ENCODE data around the gene AZU1.
"Not testable (repeated sequence)": the region's sequence is repeated elsewhere in the genome, so short reads cannot be mapped to it uniquely, and the experiment has no call there.

The AZU1 gene

DNA sequence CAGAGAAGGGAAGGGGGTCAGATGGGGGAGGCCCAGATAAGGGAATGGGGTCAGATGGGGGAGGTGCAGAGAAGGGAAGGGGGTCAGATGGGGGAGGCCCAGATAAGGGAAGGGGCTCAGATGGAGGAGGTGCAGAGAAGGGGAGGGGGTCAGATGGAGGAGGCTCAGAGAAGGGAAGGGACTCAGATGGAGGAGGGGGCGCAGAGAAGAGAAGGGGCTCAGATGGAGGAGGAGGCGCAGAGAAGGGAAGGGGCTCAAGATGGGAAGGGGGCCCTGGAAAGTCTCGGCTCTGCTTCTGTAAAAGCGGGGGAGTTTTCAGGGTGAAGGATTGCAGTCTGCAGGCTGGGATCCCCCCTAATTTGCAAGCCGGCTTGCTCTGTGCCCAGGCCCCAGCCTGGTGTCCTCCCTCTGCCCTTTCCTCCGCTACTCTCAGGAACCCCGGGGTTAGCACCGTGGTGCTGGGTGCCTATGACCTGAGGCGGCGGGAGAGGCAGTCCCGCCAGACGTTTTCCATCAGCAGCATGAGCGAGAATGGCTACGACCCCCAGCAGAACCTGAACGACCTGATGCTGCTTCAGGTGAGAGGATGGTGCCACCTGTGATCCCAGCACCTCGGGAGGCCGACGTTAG lies 1.6 kb downstream of the AZU1 start:
- DNase-seq (ENCODE audit: low spot score), result no peak

DNA sequence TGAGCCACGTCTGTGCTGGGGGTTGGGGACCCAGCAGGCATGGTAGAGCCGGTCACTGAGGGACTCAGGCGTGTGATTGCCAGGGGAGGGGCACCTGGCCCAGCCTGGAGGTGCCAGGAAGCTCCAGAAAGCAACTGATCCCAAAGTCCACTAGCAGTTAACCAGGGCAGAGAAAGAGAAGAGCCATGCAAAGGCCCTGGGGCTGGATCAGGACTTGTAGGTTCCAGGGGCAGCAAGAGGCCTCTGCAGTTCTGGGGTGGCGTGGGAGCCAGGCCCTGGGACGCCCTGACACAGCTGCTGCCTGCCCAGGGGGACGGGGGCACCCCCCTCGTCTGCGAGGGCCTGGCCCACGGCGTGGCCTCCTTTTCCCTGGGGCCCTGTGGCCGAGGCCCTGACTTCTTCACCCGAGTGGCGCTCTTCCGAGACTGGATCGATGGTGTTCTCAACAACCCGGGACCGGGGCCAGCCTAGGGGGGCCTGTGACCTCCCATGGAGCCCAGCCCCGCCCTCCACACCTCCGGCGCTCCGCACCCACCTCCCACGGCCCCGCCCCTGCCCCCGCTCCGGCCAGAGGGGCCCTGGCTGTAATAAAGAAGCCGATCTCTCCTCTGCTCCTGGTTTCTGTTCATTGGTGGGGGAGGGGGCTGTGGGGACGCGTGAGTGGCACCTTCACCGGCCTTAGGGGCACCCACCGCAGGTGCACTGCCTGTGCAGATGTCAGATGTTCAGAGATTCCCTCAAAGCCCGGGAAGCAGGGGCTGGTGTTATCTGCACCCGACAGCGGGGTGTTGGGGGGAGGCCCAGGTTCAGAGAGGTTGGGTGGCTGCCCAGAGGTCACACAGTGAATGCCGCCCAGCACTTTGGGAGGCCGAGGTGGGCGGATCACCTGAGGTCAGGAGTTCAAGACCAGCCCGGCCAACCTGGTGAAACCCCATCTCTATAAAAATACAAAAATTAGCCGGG lies 4.1 kb downstream of the AZU1 start:
- DNase-seq (ENCODE audit: low spot score), result no peak

- DNase-seq (ENCODE audit: low spot score), result no peak
Measured at GRCh38 chr19:834216-834615, 6.6 kb downstream of the AZU1 start.

GRCh38 chr19:835210-835810 lies 7.7 kb downstream of the AZU1 start:
- DNase-seq (ENCODE audit: low spot score), result no peak

GRCh38 chr19:840519-841206 lies 13.0 kb downstream of the AZU1 start, which contains the start of gene PRTN3:
PRTN3 (plus strand) TSS chr19:840999; CDS start chr19:841009, 10 bp downstream.
- DNase-seq (ENCODE audit: low spot score), result no peak

DNA sequence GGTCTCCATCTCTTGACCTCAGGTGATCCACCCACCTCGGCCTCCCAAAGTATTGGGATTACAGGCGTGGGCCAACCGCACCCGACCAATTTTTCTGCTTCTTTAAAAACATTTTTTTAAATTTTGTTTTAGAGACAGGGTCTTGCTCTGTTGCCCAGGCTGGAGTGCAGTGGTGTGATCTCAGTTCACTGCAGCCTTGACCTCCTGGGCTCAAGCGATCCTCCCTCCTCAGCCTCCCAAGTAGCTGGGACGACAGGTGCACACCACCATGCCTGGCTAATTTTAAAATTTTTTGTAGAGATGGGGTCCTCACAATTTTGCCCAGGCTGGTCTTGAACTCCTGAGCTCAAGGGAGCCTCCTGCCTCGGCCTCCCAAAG lies 15.2 kb downstream of the AZU1 start:
- not testable (repeated sequence) for DNase-seq (ENCODE audit: low spot score)

DNA sequence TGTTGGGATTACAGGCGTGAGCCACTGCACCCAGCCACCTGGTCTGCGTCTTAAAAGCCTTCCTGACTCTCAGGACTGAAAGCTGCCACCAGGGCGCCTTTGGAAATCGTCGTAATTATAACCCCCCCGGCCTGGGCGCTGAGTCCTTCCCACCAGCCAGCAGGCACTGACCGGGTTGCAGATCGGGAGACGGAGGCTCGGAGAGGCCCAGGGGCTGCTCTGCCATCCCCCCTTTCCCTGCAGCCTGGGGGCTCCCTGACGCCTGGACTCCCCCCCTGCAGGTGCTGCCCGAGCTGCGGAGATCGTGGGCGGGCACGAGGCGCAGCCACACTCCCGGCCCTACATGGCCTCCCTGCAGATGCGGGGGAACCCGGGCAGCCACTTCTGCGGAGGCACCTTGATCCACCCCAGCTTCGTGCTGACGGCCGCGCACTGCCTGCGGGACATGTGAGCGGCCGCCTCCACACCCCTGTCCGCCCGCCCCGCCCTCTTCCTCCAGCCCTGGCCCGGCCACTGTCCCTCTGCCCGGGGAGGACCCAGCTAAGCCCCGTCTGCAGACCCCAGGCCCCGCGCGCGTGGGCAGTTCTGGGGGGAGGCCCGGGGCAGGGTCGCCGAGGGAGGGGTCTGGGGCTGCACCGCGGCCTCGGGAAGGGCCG lies 15.7 kb downstream of the AZU1 start:
- no peak for DNase-seq (ENCODE audit: low spot score)

DNA sequence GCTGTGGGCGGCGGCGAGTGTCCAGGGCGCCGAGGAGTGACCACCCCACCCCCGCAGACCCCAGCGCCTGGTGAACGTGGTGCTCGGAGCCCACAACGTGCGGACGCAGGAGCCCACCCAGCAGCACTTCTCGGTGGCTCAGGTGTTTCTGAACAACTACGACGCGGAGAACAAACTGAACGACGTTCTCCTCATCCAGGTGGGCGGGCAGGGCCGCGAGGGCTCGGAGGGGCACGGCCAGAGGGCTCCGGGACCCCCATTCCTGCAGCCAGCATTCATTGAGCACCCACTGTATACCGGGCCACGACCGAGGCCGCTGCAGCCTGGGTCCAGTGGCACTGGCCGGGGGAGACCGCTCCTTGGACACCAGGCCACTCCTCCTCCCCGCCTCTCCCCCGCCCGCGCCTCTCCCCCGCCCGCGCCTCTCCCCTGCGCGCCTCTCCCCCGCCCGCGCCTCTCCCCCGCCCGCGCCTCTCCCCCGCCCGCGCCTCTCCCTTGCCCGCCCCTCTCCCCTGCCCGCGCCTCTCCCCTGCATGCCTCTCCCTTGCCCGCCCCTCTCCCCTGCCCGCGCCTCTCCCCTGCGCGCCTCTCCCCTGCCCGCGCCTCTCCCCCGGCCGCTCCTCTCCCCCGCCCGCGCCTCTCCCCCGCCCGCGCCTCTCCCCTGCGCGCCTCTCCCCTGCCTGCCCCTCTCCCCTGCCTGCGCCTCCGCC lies 16.4 kb downstream of the AZU1 start:
- DNase-seq (ENCODE audit: low spot score), result no peak

GRCh38 chr19:844546-844971 lies 16.9 kb downstream of the AZU1 start:
- DNase-seq (ENCODE audit: low spot score), result no peak

GRCh38 chr19:845707-846521 lies 18.3 kb downstream of the AZU1 start:
- DNase-seq (ENCODE audit: low spot score), result no peak

GRCh38 chr19:848386-848921 lies 20.8 kb downstream of the AZU1 start:
- DNase-seq (ENCODE audit: low spot score), result no peak

DNA sequence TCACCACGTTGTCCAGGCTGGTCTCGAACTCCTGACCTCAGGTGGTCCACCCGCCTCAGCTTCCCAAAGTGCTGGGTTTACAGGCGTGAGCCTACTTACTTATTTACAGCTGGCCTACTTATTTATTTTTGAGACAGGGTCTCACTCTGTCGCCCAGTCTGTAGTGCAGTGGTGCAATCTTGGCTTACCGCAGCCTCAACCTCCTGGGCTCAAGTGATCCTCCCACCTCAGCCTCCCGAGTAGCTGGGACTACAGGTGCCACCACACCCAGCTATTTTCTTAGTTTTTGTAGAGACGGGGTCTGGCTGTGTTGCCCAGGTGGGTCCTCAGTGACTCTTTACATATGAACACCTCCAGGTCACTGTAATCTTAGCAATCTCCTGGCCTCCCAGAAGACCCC lies 21.6 kb downstream of the AZU1 start:
- not testable (repeated sequence) for DNase-seq (ENCODE audit: low spot score)

DNA sequence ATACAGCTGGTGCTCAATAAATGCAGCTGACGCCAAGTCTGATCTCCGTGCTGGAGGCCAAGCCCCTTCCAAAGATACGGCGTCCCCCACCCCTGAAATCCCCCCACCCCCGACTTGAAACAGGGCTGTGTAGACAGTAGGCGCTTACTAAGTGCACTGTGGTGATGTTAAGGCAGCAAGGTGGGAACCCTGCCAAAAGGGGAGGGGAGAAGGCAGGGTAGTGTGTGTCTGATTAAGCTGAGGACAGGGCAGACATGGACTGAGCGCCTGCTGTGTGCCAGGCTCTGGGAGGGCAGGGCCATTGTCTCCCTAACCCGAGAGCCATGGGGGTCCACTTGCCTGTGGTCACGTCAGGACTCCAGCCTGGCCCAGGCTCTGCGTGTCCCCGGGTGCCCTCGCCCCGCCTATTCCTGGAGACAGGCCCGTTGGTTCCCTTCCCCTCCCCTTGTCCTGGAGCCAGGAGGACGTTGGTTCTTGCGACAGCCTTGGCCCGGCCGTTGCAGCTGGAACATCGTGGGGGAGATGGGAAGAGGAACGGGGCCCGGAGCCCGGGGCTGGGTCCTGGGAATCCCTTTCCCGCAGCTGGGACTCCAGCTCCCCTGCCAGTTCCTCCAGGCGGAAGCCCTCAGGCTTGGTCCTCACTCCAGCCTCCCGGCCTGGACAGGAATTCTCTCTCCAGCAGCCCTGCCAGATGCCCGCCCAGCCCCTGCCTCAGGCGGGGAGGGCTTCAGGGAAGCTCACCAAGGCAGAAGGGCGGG lies 22.8 kb downstream of the AZU1 start:
- peak; percentile 67 for DNase-seq (ENCODE audit: low spot score)

DNA sequence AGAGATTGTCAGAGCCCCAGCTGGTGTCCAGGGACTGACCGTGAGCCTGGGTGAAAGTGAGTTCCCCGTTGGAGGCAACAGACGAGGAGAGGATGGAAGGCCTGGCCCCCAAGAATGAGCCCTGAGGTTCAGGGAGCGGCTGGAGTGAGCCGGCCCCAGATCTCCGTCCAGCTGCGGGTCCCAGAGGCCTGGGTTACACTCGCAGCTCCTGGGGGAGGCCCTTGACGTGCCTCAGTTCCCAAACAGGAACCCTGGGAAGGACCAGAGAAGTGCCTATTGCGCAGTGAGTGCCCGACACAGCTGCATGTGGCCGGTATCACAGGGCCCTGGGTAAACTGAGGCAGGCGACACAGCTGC lies 23.3 kb downstream of the AZU1 start:
- DNase-seq (ENCODE audit: low spot score), result no peak

- DNase-seq (ENCODE audit: low spot score), result no peak
Measured at GRCh38 chr19:852136-853013, 24.7 kb downstream of the AZU1 start, which contains the start of gene ELANE. ELANE (plus strand) TSS chr19:852303; CDS start chr19:852329, 26 bp downstream.

DNA sequence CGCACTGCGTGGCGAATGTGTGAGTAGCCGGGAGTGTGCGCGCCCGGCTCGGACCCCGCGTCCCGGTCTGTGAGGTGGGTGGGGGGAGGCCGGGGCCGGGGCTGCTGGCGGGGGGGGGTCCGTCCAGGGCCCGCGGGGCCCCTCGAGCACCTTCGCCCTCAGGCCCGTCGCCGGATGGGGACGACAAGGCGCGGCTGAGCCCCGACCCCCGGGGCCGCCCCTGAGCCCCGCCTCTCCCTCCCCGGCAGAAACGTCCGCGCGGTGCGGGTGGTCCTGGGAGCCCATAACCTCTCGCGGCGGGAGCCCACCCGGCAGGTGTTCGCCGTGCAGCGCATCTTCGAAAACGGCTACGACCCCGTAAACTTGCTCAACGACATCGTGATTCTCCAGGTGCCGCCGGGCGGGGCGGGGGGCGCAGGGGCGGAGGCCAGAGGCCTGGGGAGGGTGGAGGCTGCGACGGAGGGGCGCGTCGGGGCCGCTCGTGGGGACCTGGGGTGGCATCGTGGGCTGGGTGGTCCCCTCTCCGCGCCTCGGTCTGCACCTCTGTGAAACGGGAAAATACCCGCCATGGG lies 25.5 kb downstream of the AZU1 start:
- DNase-seq (ENCODE audit: low spot score), result no peak

DNA sequence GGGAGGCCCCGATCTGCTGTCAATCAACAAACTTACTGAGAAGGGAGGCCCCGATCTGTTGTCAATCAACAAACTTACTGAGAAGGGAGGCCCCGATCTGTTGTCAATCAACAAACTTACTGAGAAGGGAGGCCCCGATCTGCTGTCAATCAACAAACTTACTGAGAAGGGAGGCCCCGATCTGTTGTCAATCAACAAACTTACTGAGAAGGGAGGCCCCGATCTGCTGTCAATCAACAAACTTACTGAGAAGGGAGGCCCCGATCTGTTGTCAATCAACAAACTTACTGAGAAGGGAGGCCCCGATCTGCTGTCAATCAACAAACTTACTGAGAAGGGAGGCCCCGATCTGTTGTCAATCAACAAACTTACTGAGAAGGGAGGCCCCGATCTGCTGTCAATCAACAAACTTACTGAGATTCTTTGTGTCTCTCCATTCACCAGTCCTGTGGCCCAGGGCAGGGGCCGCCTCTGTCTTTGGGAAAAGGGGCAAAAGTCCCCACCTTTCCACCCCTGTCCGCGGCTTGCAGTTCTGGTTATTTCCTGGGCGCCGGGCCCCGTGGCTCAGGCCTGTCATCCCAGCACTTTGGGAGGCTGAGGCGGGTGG lies 26.1 kb downstream of the AZU1 start:
- DNase-seq (ENCODE audit: low spot score), result not testable (repeated sequence)

All from SK-N-DZ (cell line).